ENCODE results near the gene GABBR1. TPM values are rescaled to one million over a fixed set of nuclear protein-coding genes. Genes with fewer than 3 reads are reported as not detected.

Gene GABBR1
- polyA plus RNA-seq, 1 donor (not counting 4 experiments of a cell fraction or from before 2014, with no cell fraction given) = 18.9 TPM

DNA sequence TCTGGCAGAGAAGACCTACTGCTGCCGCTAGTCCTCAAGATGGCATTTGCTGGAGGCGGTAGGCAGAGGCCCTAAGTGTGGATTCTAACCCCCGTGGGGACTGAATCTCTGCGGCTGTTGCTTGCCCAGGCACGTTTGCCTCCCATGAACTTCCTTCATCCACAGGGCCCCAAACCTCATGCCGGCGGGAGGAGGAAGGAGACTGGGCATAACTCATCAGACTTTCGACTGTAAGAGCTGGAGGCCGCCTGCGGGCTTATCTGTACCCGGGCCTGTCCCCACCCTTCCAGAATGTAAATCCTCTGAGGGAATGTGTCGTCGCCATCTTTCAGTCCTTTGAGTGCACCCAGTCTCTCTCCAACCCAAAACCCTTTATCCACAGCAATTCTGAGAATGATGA, 47.0 kb upstream of the GABBR1 start:
- H3K4me3 ChIP-seq (ENCODE audit: control insufficient read depth in 2 of 3, extremely low read depth in 1 of 3, insufficient read depth in 2 of 3, low read depth in 1 of 3, low read length in 3 of 3) = peak overlapping the region in 2 of 3 experiments; percentile 29 to 74
- H3K36me3 ChIP-seq (ENCODE audit: control insufficient read depth in 2 of 2, extremely low read depth in 1 of 2, insufficient read depth in 2 of 2, low read length in 2 of 2) = no peaks in the 10 kb centered on the region
- dilution Hi-C loops (cut with MboI; ENCODE audit: extremely low pct_ligation_motif_present, low sequenced_read_pairs) = no loop called here
- peak; percentile 93 for DNase-seq (ENCODE audit: low read depth, low spot score)
- no peaks in the 10 kb centered on the region for H3K79me2 ChIP-seq (ENCODE audit: control insufficient read depth, insufficient read depth, low read length)
- H3K9ac ChIP-seq (ENCODE audit: control insufficient read depth, extremely low read depth, insufficient read depth, low read length) = peak overlapping the region; percentile 78
- TF ChIP-seq EZH2 (IDR thresholded peaks at IDR 0.05; ENCODE audit: low read length) = no peak
- TF ChIP-seq, protein P1, sequence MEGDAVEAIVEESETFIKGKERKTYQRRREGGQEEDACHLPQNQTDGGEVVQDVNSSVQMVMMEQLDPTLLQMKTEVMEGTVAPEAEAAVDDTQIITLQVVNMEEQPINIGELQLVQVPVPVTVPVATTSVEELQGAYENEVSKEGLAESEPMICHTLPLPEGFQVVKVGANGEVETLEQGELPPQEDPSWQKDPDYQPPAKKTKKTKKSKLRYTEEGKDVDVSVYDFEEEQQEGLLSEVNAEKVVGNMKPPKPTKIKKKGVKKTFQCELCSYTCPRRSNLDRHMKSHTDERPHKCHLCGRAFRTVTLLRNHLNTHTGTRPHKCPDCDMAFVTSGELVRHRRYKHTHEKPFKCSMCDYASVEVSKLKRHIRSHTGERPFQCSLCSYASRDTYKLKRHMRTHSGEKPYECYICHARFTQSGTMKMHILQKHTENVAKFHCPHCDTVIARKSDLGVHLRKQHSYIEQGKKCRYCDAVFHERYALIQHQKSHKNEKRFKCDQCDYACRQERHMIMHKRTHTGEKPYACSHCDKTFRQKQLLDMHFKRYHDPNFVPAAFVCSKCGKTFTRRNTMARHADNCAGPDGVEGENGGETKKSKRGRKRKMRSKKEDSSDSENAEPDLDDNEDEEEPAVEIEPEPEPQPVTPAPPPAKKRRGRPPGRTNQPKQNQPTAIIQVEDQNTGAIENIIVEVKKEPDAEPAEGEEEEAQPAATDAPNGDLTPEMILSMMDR (optimal IDR thresholded peaks at IDR 0.05 in 1 of 3, IDR thresholded peaks at IDR 0.05 in 1 of 3, conservative IDR thresholded peaks at IDR 0.05 in 1 of 3; ENCODE audit: extremely low read depth in 1 of 3, insufficient read depth in 2 of 3, low read length in 3 of 3) = no peak
- H3K27ac ChIP-seq (ENCODE audit: control insufficient read depth, insufficient read depth, low read length) = peak overlapping the region; percentile 92
- H3K9me1 ChIP-seq (ENCODE audit: control insufficient read depth, extremely low read depth, insufficient read depth, low read length) = no peaks in the 10 kb centered on the region
- peak overlapping the region; percentile 15 for H3K4me2 ChIP-seq (ENCODE audit: control insufficient read depth, extremely low read depth, insufficient read depth, low read depth, low read length)
- no peaks in the 10 kb centered on the region for H4K20me1 ChIP-seq (ENCODE audit: control insufficient read depth, extremely low read depth, insufficient read depth, low read length)
- H3K4me1 ChIP-seq (ENCODE audit: control insufficient read depth, extremely low read depth, insufficient read depth, low read length) = peaks cover 48% of the 10 kb centered on the region
- H2AFZ ChIP-seq (ENCODE audit: control insufficient read depth, low read length) = peak overlapping the region; percentile 70
- peaks cover 5% of the 10 kb centered on the region for H3K9me3 ChIP-seq (ENCODE audit: control insufficient read depth, low read depth, low read length)
- H3K27me3 ChIP-seq (ENCODE audit: control insufficient read depth, extremely low read depth, insufficient read depth, low read length) = no peaks in the 10 kb centered on the region
- FAIRE-seq = peak; percentile 92

DNA sequence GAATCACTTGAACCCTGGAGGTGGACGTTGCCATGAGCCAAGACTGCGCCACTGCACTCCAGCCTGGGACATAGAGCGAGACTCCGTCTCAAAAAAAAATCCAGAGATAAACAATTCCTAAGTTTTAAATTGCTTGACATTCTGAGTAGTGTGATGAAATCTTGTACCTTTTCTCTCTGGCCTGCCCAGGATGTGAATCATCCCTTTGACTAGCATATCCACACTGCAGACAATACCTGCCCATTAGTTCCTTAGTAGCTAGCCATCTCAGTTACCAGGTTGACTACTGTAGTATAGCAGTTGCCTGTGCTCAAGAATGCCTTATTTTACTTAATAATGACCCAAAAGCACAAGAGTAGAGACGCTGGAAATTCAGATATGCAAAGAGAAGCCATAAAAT, 45.1 kb upstream of the GABBR1 start:
- Histone ChIP-seq H3K4me1 (ENCODE audit: control insufficient read depth, extremely low read depth, insufficient read depth, low read length) (peaks cover 48% of the 10 kb centered on the region), H3K27me3 (ENCODE audit: control insufficient read depth, extremely low read depth, insufficient read depth, low read length) (no peaks in the 10 kb centered on the region), H3K27ac (ENCODE audit: control insufficient read depth, insufficient read depth, low read length) (peak overlapping the region; percentile 92), H4K20me1 (ENCODE audit: control insufficient read depth, extremely low read depth, insufficient read depth, low read length) (no peaks in the 10 kb centered on the region), H3K9ac (ENCODE audit: control insufficient read depth, extremely low read depth, insufficient read depth, low read length) (peak overlapping the region; percentile 78), H3K36me3 (ENCODE audit: control insufficient read depth in 2 of 2, extremely low read depth in 1 of 2, insufficient read depth in 2 of 2, low read length in 2 of 2) (peaks cover 0 to 2% of the 10 kb centered on the region in 2 experiments), H3K9me3 (ENCODE audit: control insufficient read depth, low read depth, low read length) (peaks cover 5% of the 10 kb centered on the region), H3K79me2 (ENCODE audit: control insufficient read depth, insufficient read depth, low read length) (peaks cover 4% of the 10 kb centered on the region), H3K9me1 (ENCODE audit: control insufficient read depth, extremely low read depth, insufficient read depth, low read length) (no peaks in the 10 kb centered on the region), H3K4me2 (ENCODE audit: control insufficient read depth, extremely low read depth, insufficient read depth, low read depth, low read length) (peak overlapping the region; percentile 81), H3K4me3 (ENCODE audit: control insufficient read depth in 2 of 3, extremely low read depth in 1 of 3, insufficient read depth in 2 of 3, low read depth in 1 of 3, low read length in 3 of 3) (peak overlapping the region; percentile 6 to 49 (median 47)), H2AFZ (ENCODE audit: control insufficient read depth, low read length) (no peak overlapping the region)
- TF ChIP-seq EZH2 (IDR thresholded peaks at IDR 0.05; ENCODE audit: low read length) = no peak
- TF ChIP-seq, protein P1 (optimal IDR thresholded peaks at IDR 0.05 in 1 of 3, IDR thresholded peaks at IDR 0.05 in 1 of 3, conservative IDR thresholded peaks at IDR 0.05 in 1 of 3; ENCODE audit: extremely low read depth in 1 of 3, insufficient read depth in 2 of 3, low read length in 3 of 3) = no peak
- dilution Hi-C loops (cut with MboI; ENCODE audit: extremely low pct_ligation_motif_present, low sequenced_read_pairs) = no loop called here
- DNase-seq (ENCODE audit: low read depth, low spot score) = peak; percentile 49
- FAIRE-seq = peak; percentile 89

All from keratinocyte (primary cell).